Kidney capillary endothelial cell (primary cell): Measurements from ENCODE around the gene TMEM266.

Experiments used
- DNase-seq: peaks from one replicate; pipeline ENCODE4 v3.0.0-alpha.2; 2018; ENCODE audit warnings: low spot score

TMEM266 gene

DNA sequence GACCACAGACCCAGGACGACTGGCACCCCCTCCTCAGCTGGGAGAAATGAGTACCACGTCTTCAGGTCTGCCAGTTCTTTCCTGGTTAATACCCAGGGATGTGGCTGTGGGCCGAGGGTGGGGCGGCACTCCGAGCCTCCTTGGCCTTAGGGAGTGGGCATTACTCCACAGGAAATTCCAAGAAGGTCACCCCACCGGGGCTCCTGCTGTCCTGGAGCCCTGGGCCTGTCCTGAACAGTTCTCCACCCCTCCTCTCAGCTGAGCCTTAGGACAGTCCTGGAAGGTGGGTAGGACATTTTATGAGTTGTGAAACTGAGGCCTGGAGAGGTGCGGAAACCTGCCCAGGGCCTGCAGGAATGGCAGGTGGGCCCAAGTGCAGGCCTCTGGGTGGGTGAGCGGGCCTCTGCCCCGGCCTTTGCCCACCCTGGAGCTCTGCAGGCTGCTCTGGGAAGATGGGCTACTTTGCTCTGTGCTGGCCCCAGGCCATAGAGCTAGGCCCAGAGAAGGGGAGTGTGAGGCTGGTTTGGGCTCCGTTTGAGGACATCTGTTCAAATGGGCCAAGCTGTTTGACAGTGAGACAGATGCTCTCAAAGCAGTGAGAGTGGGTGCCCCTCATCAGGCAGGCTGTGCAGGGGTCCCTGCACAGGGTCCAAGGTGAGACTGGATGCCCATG lies 103.1 kb downstream of the TMEM266 start:
- DNase-seq: no peak

- no peak for DNase-seq
Observed at GRCh38 chr15:76163457-76164295, 103.9 kb downstream of the TMEM266 start.

DNA sequence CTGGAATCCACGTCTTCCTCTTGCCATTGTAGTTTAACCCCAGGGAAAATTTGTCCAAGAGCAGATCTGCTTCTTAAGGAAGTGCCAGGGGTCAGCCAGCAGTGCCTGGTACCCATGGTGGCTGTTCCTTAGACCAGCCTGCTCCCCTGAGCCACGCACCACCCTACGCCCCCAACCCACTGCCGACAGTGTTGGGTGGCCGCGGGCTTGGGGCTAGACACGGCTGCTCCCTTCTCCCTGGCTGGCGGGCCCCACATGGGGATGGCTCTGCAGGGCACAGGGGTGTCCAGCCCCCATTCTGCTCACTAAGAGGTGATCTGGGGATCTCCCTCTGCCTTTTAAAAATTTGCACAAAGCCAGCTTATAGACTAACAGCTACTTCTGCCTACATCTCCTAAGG lies 104.8 kb downstream of the TMEM266 start:
- DNase-seq: no peak

DNA sequence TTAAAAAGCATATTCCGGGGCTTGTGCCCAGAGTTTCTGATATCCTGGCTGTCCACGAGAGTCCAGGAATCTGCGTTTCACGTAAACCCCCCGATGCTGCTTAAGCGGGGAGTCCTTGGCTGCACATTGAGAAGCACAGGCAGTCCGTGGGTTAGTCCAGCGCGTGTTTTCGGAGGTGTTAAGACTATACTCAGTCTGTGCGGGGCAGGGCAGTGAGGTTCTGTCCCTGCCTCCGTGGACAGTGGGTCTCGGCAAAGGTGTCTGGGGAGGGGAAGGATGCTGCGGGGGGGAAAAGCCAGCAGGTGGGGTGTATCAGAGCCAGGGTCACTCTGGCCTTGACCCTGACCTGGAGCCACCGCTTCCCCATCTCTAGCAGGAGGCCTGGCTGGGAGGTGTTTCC lies 106.2 kb downstream of the TMEM266 start:
- no peak for DNase-seq

DNA sequence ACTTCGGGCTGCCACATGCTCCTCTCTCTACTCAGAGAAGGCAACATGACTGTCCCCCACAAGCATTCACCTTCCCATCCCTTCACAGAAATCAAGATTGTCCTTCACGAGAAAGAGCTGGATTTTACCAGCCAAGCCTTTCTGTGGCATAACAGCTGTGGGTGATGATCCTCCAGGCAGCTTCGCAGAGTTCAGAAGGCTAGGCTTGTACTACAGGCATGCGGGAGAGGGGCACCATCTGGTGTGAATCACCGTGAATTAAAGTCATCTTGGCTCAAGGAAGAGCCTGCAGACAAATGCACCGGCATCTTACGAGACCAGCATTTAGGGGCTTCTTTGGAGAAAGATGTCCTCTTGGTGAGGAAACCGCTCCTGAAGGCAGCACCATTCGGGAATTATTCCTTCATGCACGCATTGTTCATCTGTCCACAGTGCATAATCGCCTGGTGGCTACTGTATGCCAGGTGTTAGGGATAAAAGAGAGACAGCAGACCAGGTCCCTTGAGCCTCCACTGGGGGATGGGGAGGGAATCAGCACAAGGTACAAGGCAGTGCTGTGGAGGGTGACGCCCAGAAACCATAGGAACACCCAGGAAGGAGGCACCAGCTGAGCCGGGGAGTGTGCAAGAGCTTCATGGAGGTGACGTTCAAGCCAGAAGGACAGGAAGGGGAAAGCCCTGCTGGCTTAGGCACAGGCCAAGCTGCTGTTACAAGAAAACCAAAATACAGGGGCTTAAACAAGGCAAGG lies 108.6 kb downstream of the TMEM266 start:
- DNase-seq: no peak

- DNase-seq: no peak
Observed at GRCh38 chr15:76169018-76169417, 109.2 kb downstream of the TMEM266 start.

- no peak for DNase-seq
Observed at GRCh38 chr15:76169911-76170800, 110.4 kb downstream of the TMEM266 start.

DNA sequence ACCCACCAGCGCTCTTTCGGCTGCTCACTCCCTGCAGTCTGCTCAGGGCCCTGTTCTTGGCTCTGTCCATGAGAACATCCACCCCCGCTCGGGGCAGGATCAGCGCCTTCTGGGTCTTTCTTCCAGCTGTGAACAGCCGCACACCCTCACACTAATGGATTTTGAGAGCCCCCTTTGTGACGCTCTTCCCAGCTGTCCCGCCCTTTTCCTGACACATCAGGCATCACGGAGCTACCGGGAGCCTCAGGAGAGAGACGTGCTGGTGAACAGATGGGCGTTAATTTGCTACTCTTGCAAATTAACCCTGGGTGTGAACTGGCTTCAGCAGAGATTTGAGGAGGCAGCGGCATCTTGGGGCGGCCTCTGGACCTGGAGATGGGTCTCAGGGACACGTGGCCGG lies 113.0 kb downstream of the TMEM266 start:
- DNase-seq: no peak

GRCh38 chr15:76173317-76173834 lies 113.6 kb downstream of the TMEM266 start:
- no peak for DNase-seq

DNA sequence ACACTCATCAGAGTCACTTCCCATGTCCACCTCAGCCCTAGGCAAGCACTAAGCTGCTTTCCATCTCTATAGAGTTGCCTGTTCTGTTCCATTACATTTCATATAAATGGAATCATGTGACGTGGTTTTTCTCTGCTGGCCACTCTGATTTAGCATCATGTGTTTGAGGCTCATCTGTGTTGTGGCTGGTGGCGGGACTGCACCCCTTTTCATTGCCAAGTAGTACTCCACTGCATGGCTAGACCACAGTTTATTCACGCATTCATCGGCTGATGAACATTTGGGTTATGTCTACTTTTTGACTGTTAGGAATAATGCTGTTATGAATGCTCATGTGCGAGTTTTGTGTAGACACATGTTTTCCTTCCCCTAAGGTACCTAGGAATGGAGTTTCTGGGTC lies 114.9 kb downstream of the TMEM266 start:
- no peak for DNase-seq

DNA sequence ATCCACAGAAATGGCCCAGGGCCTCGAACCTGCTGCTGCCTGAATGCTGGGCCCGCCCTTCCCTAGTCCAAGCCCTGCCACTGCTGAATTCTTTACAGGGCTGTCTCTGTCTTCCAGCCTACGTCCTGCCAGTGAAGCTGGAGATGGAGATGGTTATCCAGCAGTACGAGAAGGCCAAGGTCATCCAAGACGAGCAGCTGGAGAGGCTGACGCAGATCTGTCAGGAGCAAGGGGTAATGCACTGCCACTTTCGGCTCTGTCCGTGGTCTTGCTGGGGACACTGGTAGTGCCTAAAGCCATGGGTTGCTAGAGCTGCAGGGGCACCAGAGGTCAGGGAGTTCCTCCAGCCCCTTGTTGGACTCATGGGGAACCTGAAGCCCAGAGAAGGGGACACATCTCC lies 115.7 kb downstream of the TMEM266 start:
- no peak for DNase-seq

DNA sequence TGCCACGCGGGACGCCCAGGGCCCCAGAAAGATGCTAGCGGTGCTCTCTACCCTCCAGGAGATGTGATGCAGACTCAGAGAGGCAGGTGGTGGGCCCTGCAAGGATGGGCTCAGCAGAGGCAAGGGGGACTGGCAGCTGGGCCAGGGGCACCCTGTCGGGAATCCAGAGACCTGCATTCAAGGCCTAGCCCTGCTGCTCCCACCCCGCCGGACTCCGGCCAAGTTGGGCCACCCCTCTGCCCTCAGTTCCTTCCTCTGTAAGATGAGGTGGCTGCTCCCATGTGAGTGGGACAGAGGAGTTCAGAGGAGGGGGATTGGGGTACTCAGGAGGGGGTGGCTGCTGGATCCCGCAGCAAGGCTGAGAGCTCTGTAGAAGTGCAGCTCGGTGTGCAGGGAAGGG lies 116.3 kb downstream of the TMEM266 start:
- no peak for DNase-seq

DNA sequence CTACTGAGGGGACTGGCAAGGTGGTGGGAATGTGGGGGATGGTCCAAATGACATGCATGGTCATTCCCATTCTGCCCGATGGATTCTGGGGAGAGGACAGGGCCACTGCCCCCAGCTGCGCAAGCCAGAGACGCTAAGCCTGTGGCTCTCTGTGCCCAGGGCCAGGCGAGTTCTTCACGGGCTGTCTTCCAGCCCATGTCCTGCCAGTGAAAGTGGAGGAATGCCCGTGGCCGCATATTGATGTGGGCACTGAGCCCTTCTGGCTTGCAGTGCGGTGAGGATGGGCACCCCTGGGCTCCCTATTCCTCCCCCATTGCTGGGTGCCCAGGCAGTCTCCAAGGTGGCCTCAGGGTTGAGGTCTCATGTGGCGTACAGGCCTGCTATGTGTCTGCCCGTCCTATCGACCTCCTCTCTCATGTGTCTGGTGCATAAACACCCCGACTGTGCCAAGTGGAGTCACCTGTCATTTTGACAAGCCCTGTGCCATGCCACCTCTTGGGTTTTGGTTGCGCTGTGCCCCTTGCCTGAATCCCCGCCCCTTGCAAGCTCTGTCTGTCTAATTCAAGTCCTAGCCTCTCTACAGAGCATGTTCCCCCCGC lies 116.8 kb downstream of the TMEM266 start:
- DNase-seq: no peak

GRCh38 chr15:76177491-76178040 lies 117.8 kb downstream of the TMEM266 start:
- DNase-seq: no peak

GRCh38 chr15:76178296-76179000 lies 118.7 kb downstream of the TMEM266 start:
- no peak for DNase-seq

GRCh38 chr15:76179023-76179422 lies 119.2 kb downstream of the TMEM266 start:
- no peak for DNase-seq

- DNase-seq: no peak
Observed at GRCh38 chr15:76180321-76180720, 120.5 kb downstream of the TMEM266 start.

GRCh38 chr15:76181705-76182107 lies 121.9 kb downstream of the TMEM266 start:
- DNase-seq: no peak

- no peak for DNase-seq
Observed at GRCh38 chr15:76183930-76184649, 124.3 kb downstream of the TMEM266 start.

- DNase-seq: no peak
Observed at GRCh38 chr15:76184650-76185035, 124.9 kb downstream of the TMEM266 start.
